IMR-90 (cell line): ENCODE results near the gene CDH16.

Experiments
- CEBPB ChIP-seq: IDR thresholded peaks from 2 replicates; pipeline ENCODE4 v1.6.1; 2012; ENCODE audit warnings: low read depth, low read length, improper control_type of control experiment
- CTCF ChIP-seq: conservative IDR thresholded peaks from 2 replicates; pipeline ENCODE4 v1.5.1; 2012; ENCODE audit warnings: mild to moderate bottlenecking, low read depth, low read length, improper control_type of control experiment
- MAFK ChIP-seq: IDR thresholded peaks from 2 replicates; pipeline ENCODE4 v1.6.1; 2012; ENCODE audit warnings: low read depth, low read length, improper control_type of control experiment
- POLR2A ChIP-seq: IDR thresholded peaks from 2 replicates; pipeline ENCODE4 v1.6.1; 2012; ENCODE audit warnings: mild to moderate bottlenecking, low read depth, low read length
- RAD21 ChIP-seq: IDR thresholded peaks from 2 replicates; pipeline ENCODE4 v1.6.1; 2012; ENCODE audit warnings: low read length, improper control_type of control experiment
- RCOR1 ChIP-seq: IDR thresholded peaks from 2 replicates; pipeline ENCODE4 v1.6.1; 2012; ENCODE audit warnings: mild to moderate bottlenecking, low read length, improper control_type of control experiment; ENCODE audit not compliant: insufficient replicate concordance

- no peak for TF ChIP-seq CTCF
- no peak for TF ChIP-seq MAFK
- TF ChIP-seq RCOR1: no peak
- no peak; the same call in none of the 2 replicates for TF ChIP-seq POLR2A
- no peak for TF ChIP-seq CEBPB
- TF ChIP-seq RAD21: no peak
Observed at GRCh38 chr16:66921729-66922450, 3.2 kb upstream of the CDH16 start.
